IPS DF 6.9 (cell line): Measurements from ENCODE around the gene IDH3A.
"Not testable (repeated sequence)": the region's sequence is repeated elsewhere in the genome, so short reads cannot be mapped to it uniquely, and the experiment has no call there.

ENCODE experiments used
- DNase-seq: peaks from one replicate; pipeline ENCODE4 v3.0.0-alpha.2; 2013; ENCODE audit warnings: low read depth, low spot score
- H3K27ac ChIP-seq: one replicate; pipeline ENCODE4 v1.5.1; 2013; ENCODE audit warnings: low read length, control low read depth
- H3K27me3 ChIP-seq: 2 replicates; pipeline ENCODE4 v1.6.1; 2013; ENCODE audit warnings: mild to moderate bottlenecking, low read length; ENCODE audit not compliant: control insufficient read depth, insufficient read depth
- H3K36me3 ChIP-seq: 2 replicates; pipeline ENCODE4 v1.6.1; 2013; ENCODE audit warnings: low read length; ENCODE audit not compliant: control insufficient read depth, insufficient read depth
- H3K4me1 ChIP-seq: 2 replicates; pipeline ENCODE4 v1.6.1; 2013; ENCODE audit warnings: low read length; ENCODE audit not compliant: control insufficient read depth, insufficient read depth
- H3K4me3 ChIP-seq: 2 replicates; pipeline ENCODE4 v1.5.1; 2013; ENCODE audit warnings: mild to moderate bottlenecking, low read length
- H3K9me3 ChIP-seq: 2 replicates; pipeline ENCODE4 v1.6.1; 2013; ENCODE audit warnings: low read length, inconsistent platforms; ENCODE audit not compliant: control insufficient read depth, insufficient read depth
- WGBS: extraction: QIAGEN DNeasy Blood & Tissue Kit; methylation state at CpG from one replicate; pipeline ENCODE4 v1.1.7; 2013; ENCODE audit warnings: mixed read lengths, missing lambda C conversion rate; ENCODE audit not compliant: insufficient read length, insufficient coverage; 5-methylcytosine and 5-hydroxymethylcytosine counted together

The IDH3A gene

DNA sequence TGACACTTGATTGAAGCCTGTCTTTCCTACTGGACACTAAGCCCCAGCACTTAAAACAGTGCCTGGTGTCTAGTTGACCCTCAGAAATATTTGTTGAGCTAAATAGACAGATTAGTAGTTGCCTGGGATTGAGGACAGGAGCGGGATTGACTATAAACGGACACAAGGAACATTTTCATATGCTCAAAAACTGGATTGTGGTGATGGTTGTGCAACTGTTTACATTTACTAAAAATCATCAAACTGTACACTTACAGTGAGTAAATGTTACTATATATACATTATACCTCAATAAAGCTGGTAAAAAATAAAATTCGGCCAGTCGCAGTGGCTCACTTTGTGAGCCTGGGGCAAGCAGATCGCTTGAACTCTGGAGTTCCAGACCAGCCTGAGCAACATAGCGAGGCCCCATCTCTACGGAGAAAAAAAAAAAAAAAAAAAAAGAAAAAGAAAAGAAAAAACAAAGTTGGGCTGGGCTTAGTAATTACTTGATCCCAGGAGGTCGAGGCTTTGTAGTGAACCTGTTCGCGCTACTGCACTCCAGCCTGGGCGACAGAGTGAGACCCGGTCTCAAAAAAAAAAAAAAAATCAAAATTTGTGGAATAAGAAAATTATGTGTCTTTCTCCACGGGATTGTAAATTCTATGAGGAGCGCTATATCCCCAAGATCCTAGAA lies 632 bp upstream of the IDH3A start:
- no CpG with 5 or more reads among the region's 14 CpGs for WGBS
- H3K4me1 ChIP-seq: 0 out of 2 replicates have a peak, but pooled peaks cover 2% of the 10 kb centered on the region
- no peaks in the 10 kb centered on the region for H3K27me3 ChIP-seq
- H3K4me3 ChIP-seq: peak overlapping the region; percentile 79; the same call in 1 of the 2 replicates
- H3K36me3 ChIP-seq: no peaks in the 10 kb centered on the region
- no peaks in the 10 kb centered on the region for H3K9me3 ChIP-seq
- DNase-seq: no peak
- H3K27ac ChIP-seq: no peak overlapping the region

DNA sequence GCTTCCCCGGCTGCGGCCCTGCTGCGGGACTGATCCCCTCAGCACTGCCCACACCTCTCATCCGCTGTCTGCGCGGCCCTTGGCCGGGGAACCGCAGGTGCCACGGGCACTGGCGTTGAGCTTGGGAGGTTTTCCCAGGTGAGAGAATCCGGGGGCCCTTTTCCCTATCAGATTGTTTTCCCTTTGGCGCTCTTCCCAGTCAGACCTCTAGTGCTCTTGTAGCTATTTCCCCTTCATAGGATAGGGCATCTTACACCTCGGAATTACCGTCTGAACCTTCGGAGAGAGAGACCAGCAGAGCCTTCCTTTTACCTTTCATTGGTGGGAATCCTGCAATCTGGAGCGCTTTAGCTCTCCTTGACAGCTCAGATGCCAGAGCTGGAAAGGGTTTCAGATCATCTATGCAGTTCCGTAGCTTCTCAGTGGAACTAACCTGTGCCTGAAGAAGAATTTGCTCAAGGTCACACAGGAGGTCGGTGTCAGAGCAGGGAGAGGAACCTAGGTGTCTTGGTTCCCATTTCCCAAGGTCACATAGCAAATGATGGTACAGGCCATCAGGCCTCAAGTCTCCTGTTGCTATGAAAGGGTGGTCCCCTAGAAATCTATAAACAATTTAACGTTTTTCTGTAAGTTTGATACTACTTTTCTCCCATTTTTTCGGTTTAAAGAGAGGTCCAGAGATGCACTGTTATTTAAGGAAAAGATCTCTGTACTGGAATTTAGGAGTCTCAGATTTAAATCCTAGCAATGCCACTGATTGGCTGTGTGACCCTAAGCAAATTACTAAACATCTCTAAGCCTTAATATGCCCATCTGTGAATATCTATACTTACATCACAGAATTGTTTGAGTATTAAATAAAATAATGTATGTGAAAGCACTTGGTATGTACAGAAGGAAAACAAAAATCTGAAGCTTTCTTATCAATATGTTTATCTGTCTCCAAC lies 916 bp downstream of the IDH3A start:
- Histone ChIP-seq H3K9me3 (no peaks in the 10 kb centered on the region), H3K27ac (no peak overlapping the region), H3K36me3 (no peaks in the 10 kb centered on the region), H3K4me3 (peak overlapping the region; percentile 79), H3K4me1 (0 out of 2 replicates have a peak, but pooled peaks cover 2% of the 10 kb centered on the region), H3K27me3 (no peaks in the 10 kb centered on the region)
- no CpG with 5 or more reads among the region's 20 CpGs for WGBS
- no peak for DNase-seq

GRCh38 chr15:78151075-78151474 lies 1.9 kb downstream of the IDH3A start:
- WGBS: no CpG with 5 or more reads among the region's 8 CpGs
- not testable (repeated sequence) for H3K4me1 ChIP-seq, H3K27ac ChIP-seq, DNase-seq, H3K36me3 ChIP-seq, H3K9me3 ChIP-seq, H3K27me3 ChIP-seq, H3K4me3 ChIP-seq

GRCh38 chr15:78154955-78155354 lies 5.8 kb downstream of the IDH3A start:
- H3K4me1 ChIP-seq: 0 out of 2 replicates have a peak, but pooled peaks cover 2% of the 10 kb centered on the region
- H3K4me3 ChIP-seq: no peak overlapping the region
- H3K36me3 ChIP-seq: no peaks in the 10 kb centered on the region
- no peaks in the 10 kb centered on the region for H3K9me3 ChIP-seq
- no CpG with 5 or more reads among the region's 3 CpGs for WGBS
- H3K27ac ChIP-seq: no peak overlapping the region
- no peaks in the 10 kb centered on the region for H3K27me3 ChIP-seq
- no peak for DNase-seq

- Histone ChIP-seq H3K27me3 (no peaks in the 10 kb centered on the region), H3K27ac (no peak overlapping the region), H3K36me3 (no peaks in the 10 kb centered on the region), H3K4me1 (no peaks in the 10 kb centered on the region), H3K9me3 (no peaks in the 10 kb centered on the region), H3K4me3 (no peak overlapping the region)
- WGBS: no CpG with 5 or more reads among the region's 4 CpGs
- DNase-seq: no peak
Measured at GRCh38 chr15:78155355-78155939, 6.3 kb downstream of the IDH3A start.

DNA sequence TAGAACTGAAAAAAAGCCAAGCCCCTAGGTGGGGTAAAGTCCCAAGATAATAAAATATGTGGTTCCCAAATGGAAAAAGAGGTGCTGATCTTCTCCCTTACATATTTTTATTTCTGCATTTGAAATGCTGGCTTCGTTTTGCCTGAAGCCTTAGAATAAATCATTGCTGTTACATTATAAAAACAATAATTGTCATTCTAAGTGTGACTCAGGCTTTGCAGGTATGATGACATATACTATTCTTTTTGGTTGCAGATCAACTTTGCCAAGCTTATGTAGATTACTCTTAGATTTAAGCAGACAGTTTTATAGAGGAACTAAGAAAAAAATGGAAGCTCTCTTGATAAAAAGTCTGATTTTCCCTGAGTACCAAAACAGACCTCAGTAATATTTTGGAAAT lies 7.5 kb downstream of the IDH3A start:
- Histone ChIP-seq H3K27me3 (no peaks in the 10 kb centered on the region), H3K4me1 (no peaks in the 10 kb centered on the region), H3K27ac (no peak overlapping the region), H3K9me3 (no peaks in the 10 kb centered on the region), H3K36me3 (no peaks in the 10 kb centered on the region), H3K4me3 (no peak overlapping the region)
- WGBS: no CpG with 5 or more reads among the region's 1 CpG
- DNase-seq: no peak

- WGBS: no CpG with 5 or more reads among the region's 2 CpGs
- H3K36me3 ChIP-seq: peaks cover 4% of the 10 kb centered on the region; the same call in 1 of the 2 replicates
- no peak overlapping the region for H3K4me3 ChIP-seq
- no peaks in the 10 kb centered on the region for H3K9me3 ChIP-seq
- no peaks in the 10 kb centered on the region for H3K4me1 ChIP-seq
- H3K27me3 ChIP-seq: no peaks in the 10 kb centered on the region
- DNase-seq: no peak
- H3K27ac ChIP-seq: no peak overlapping the region
Measured at GRCh38 chr15:78157203-78157602, 8.0 kb downstream of the IDH3A start.

- Histone ChIP-seq H3K27ac (no peak overlapping the region), H3K9me3 (no peaks in the 10 kb centered on the region), H3K4me1 (no peaks in the 10 kb centered on the region), H3K4me3 (no peak overlapping the region), H3K36me3 (peaks cover 4% of the 10 kb centered on the region; the same call in 1 of the 2 replicates), H3K27me3 (no peaks in the 10 kb centered on the region)
- no CpG with 5 or more reads among the region's 3 CpGs for WGBS
- DNase-seq: no peak
Measured at GRCh38 chr15:78159395-78159794, 10.2 kb downstream of the IDH3A start.

- no peak for DNase-seq
- no CpG with 5 or more reads among the region's 13 CpGs for WGBS
- no peaks in the 10 kb centered on the region for H3K27me3 ChIP-seq
- no peaks in the 10 kb centered on the region for H3K4me1 ChIP-seq
- H3K4me3 ChIP-seq: no peak overlapping the region
- H3K9me3 ChIP-seq: no peaks in the 10 kb centered on the region
- peaks cover 4% of the 10 kb centered on the region; the same call in 1 of the 2 replicates for H3K36me3 ChIP-seq
- H3K27ac ChIP-seq: no peak overlapping the region
Measured at GRCh38 chr15:78162038-78162437, 12.9 kb downstream of the IDH3A start.

DNA sequence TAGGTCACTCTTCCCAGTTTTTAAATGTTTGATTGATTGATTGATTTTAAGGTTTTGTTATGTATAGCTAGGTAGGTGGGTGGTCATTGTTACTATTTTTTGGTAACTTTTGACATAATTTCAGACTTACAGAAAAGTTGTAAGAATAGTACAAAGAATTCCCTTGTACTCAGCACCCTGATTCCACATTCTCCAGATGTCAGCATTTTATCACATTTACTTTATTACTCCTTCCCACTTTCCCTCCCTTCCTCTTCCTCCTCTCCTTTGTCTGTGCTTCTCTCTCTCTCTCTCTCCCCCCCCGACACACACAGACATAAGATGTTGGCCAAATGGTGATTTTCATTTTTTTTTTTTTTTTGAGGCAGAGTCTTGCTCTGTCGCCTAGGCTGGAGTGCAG lies 14.8 kb downstream of the IDH3A start:
- no peak for DNase-seq
- Histone ChIP-seq H3K27ac (no peak overlapping the region), H3K4me1 (no peaks in the 10 kb centered on the region), H3K27me3 (no peaks in the 10 kb centered on the region), H3K36me3 (peaks cover 4% of the 10 kb centered on the region; the same call in 1 of the 2 replicates), H3K9me3 (no peaks in the 10 kb centered on the region), H3K4me3 (no peak overlapping the region)
- no CpG with 5 or more reads among the region's 2 CpGs for WGBS
